HEK293T (cell line): Measurements from ENCODE around the gene IRAG1.

Experiments used
- ARNT ChIP-seq: fragments of 450-650 bp; IDR thresholded peaks from 2 replicates; pipeline ENCODE4 v1.6.1; 2017; ENCODE audit warnings: mild to moderate bottlenecking
- BHLHE40 ChIP-seq: fragments of 450-650 bp; IDR thresholded peaks from 2 replicates; pipeline ENCODE4 v1.6.1; 2016; ENCODE audit warnings: mild to moderate bottlenecking, moderate library complexity, borderline replicate concordance
- CTBP1 ChIP-seq: fragments of 450-650 bp; IDR thresholded peaks from 2 replicates; pipeline ENCODE4 v1.6.1; 2016; ENCODE audit warnings: borderline replicate concordance
- FOXA1 ChIP-seq: fragments of 450-650 bp; IDR thresholded peaks from 2 replicates; pipeline ENCODE4 v1.6.1; 2016; ENCODE audit warnings: mild to moderate bottlenecking
- FOXK2 ChIP-seq: fragments of 450-650 bp; IDR thresholded peaks from 2 replicates; pipeline ENCODE4 v1.6.1; 2016; ENCODE audit warnings: mild to moderate bottlenecking
- FOXM1 ChIP-seq: fragments of 450-650 bp; IDR thresholded peaks from 2 replicates; pipeline ENCODE4 v1.6.1; 2017; ENCODE audit warnings: mild to moderate bottlenecking, borderline replicate concordance
- HDGF ChIP-seq: fragments of 450-650 bp; IDR thresholded peaks from 2 replicates; pipeline ENCODE4 v1.6.1; 2017; ENCODE audit warnings: antibody characterized with exemption, borderline replicate concordance
- SUZ12 ChIP-seq: fragments of 450-650 bp; IDR thresholded peaks from 2 replicates; pipeline ENCODE4 v1.6.1; 2016; ENCODE audit warnings: mild to moderate bottlenecking

GRCh38 chr11:10719616-10720015, 26.1 kb upstream of the IRAG1 start:
- TF ChIP-seq ARNT (no peak), FOXA1 (no peak), SUZ12 (no peak), HDGF (no peak), CTBP1 (no peak), FOXM1 (no peak), BHLHE40 (no peak), FOXK2 (no peak)
